GM04504 (cell line): Measurements from ENCODE around the gene PITPNC1.
"Not testable (repeated sequence)": the region's sequence is repeated elsewhere in the genome, so short reads cannot be mapped to it uniquely, and the experiment has no call there.

Experiments
- DNase-seq: peaks from one replicate; pipeline ENCODE4 v3.0.0-alpha.2; 2012; ENCODE audit warnings: low read depth

PITPNC1 gene

GRCh38 chr17:67651218-67651579, 274.1 kb downstream of the PITPNC1 start:
- DNase-seq = not testable (repeated sequence)

DNA sequence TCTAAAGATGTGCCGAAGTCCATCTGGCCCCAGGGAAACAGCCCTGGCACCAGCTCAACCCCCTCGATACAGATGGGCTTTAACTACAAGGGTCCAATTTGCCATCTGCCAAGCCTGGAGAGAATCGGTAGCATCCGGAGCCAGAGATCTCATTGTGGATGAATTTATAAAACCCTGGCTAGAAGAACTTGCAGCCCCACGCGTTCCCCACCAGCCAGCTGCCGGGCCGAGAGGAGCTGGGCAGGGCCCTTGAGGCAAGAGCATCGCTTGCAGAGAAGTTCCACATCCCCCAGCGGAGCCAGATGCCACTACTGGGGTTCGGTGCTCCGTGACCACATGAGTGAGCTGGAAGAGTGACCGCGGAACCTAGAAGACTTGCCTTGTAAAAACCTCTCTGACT, 275.4 kb downstream of the PITPNC1 start:
- DNase-seq = no peak

- no peak for DNase-seq
These were observed 278.5 kb downstream of the PITPNC1 start for GRCh38 chr17:67655478-67656148.

DNA sequence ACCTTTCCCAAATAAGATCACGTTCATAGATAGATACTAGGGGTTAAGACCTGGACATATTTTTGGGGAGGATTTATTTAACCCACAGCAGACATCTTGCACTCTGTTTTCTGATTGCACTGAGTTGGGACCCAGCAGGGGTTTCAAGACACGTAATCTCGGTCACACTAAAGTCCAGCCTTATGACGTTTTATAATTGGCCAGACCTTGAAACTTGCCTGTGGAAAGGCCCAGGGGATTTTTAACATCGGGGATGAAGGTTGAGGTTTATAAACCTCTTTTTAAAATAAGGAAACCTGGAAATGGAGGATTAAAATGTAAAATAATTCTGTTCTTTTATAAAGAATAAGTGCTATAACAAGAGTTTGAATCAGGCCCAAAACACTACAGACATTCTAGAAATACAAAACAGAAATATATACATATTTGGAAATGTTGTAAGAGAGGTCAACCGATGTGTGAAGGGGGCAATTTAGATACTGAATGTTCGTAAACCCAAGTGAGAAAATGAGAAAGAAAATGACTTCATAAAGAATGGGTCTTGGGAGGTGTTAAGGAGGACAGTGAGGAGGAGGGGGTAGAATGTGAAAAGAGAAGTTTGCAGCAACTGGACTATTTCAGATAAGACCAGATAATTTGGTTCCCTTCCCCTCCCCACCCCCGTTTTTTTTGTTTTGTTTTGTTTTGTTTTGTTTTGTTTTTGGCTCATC, 279.6 kb downstream of the PITPNC1 start:
- DNase-seq = no peak

DNA sequence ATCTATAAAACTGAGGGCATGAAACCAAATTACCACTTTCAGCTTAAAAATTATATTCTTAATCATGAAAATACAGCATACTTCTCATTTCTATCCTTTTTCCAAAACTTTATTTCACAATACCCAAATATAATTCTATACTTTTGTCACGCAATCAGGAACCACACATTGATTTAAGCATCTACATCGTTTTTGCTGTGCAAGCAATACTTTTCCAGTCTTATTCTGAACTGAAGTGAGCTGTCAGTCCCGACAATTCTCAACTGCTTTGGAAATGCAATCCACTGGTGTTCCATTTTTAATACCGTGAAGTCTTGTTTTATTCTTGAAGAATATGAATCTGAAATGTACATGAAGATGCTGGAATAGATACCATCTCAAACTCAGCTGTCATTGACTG, 280.5 kb downstream of the PITPNC1 start:
- DNase-seq = no peak

DNA sequence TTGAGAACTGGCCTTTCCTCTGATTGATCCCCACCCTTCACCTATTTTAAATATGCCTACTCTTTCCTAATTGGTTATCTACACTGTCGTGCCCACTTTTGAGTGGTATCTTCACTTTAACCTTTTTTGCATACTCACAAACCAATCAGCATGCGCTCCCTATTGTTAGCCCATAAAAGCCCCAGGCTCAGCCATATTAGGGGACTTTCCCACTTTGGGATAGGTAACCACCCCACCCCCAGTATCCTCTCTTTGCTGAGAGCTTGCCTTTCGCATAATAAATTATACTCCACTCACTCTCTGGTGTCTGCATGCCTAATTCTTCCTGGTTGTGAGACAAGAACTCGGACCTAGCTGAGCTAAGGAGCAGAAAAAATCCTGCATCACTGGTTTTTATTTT, 281.2 kb downstream of the PITPNC1 start:
- DNase-seq = no peak

DNA sequence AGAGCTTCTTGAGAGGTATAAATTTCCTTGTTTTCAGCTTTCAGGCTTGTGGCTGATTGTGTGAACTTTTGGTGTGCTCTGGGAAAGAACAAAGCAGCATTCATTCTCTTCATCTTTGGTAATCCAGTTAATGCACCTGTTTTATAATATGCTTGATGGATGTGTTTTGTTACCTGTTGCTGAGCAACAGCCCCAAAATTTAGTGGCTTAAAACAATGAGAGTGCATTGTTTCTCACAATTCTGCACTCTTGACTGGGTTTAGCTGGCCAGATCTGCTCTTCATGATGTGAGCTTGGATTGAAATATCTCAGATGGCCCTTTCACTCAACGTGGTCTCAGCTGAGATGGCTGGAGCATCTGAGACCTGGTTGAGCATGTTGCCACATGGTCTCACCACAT, 281.9 kb downstream of the PITPNC1 start:
- DNase-seq = no peak

DNA sequence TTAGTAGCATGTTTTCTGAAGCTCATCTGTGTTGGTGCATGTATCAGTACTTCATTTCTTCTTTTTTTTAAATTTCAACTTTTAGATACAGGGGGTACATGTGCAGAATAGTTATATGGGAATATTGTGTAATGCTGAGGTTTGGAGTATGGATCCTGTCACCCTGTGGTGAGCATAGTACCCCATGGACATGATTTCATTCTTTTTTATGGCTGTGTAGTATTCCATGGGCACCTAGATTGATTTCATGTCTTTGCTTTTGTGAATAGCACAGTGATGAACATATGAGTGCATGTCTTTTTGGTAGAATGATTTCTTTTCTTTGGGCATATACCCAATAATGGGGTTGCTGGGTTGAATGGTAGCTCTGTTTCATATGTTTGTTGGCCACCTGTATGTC, 285.6 kb downstream of the PITPNC1 start:
- no peak for DNase-seq

- no peak for DNase-seq
These were observed 286.4 kb downstream of the PITPNC1 start for GRCh38 chr17:67663457-67663856.

DNA sequence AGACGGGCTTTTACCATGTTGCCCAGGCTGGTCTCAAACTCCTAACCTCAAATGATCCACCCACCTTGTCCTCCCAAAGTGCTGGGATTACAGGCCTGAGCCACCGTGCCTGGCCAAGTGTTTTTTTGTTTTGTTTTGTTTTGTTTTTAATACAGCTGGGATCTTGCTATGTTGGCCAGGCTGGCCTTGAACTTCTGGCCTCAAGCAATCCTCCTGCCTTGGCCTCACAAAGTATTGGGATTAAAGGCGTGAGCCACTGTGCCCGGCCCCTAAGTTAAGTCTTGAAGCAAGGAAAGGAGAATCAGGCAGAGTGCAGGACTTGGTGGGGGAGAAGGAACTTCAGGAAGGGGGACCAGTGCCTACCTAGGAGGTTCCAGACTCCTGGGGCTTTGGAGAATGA, 288.9 kb downstream of the PITPNC1 start:
- no peak for DNase-seq

- no peak for DNase-seq
These were observed 289.6 kb downstream of the PITPNC1 start for GRCh38 chr17:67666710-67667109.

- no peak for DNase-seq
These were observed 294.4 kb downstream of the PITPNC1 start for GRCh38 chr17:67671493-67671892.

- no peak for DNase-seq
These were observed 295.7 kb downstream of the PITPNC1 start for GRCh38 chr17:67672592-67673335.

DNA sequence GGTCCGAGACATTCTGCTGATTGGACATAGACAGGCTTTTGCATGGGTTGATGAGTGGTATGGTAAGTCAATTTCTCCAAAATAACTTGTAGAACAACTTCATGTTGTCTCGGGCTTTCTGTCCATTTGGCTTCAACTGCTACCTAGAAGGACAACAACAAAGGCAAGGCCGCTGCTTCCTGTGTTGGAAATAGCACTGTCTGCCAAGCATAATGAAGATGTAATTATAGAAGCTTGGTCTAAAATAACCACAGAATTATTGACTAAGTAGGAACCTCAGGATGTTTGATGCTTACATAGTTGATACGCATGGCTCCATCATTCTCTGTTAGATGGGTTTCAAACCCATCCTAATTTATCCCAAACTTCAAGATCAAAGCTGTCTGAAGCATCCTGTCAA, 298.4 kb downstream of the PITPNC1 start:
- DNase-seq = no peak

GRCh38 chr17:67676305-67676704, 299.2 kb downstream of the PITPNC1 start:
- no peak for DNase-seq

GRCh38 chr17:67678414-67678813, 301.3 kb downstream of the PITPNC1 start:
- DNase-seq = no peak

DNA sequence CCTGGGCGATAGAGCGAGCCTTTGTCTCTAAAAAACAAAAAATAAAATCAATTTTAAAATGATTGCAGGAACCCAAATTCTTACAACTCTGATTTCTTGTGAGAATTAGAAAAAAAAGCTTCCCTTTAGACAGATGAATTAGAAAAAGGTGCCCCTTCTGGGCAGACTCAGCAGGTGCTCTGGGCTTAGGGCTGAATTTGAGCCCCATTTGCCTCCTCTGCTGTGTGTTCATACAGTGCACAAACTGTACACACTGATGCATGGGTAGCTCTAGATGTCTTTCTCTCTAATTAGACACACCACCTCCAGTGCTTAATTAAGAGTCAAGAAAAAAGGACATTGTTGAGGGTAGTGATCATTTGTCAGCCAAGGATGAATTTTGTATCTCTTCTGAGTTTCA, 302.1 kb downstream of the PITPNC1 start:
- DNase-seq = no peak

DNA sequence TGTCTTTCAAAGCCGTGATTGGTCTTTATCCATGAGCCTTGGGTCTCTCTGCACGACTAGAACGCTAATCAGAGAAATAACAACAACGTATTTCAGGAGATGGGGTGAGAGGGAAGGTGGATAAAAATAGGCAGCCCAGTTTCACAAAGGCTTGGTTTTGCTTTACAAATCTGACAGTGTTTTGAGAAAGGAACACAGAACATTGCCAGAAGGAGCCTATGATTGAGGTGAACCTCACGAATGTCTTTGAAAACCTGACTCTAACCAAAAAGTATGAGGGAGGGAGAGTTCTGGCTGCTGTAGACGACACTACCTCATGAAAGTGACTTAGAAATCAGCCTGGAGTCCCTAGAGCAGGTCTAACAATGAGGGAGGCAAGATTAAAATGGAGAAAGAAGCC, 302.6 kb downstream of the PITPNC1 start:
- DNase-seq = no peak

DNA sequence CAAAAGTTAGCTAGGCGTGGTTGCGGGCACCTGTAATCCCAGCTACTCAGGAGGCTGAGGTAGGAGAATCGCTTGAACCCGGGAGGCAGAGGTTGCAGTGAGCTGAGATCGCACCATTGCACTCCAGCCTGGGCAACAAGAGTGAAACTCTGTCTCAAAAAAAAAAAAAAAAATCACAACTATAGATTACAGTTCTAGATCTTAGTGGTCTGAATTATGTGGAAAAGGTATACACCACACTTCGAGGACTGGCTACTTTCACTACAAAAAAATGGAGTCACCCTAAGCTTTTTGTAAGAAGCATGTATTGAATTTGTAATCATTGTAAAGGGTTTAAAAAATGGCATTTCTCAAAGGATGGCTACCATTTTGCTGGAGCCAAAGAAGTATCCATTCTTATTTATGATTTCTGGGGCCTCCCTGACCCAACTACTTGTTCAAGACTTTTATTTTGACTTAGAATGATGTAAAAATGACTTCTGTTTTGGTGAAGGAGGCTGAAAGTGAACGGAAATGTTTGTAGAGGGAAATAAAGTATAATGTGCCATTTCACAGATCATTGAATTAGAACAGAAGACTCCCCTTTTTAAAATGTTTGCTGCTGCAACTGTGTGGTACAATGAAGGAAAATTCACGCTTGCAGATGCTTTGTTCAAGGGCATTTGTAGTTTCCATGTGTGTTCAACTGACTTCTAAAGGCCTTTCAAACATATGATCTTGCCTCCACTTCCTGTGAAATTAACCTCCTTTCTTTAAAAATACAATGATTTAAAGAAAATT, 303.6 kb downstream of the PITPNC1 start:
- no peak for DNase-seq

GRCh38 chr17:67682196-67682595, 305.1 kb downstream of the PITPNC1 start:
- no peak for DNase-seq

DNA sequence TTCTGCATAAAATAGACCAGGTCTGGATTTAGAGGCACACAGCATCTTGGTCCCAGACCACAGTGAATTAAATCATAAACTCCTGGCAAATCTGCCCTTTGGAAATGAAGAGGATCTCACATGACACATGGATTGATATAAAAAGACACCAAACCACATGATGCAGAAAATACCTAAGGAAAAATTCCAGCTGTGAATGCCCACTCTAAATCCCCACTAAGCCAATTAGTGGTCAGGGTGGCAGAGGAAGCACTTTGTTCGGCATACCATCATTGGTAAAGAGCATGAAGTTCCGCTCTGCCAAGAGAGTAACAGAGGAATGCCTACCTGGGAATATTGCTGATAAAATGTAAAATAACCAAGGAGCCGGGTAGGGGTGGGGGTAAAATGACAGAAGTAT, 308.3 kb downstream of the PITPNC1 start:
- DNase-seq = no peak

- no peak for DNase-seq
These were observed 309.2 kb downstream of the PITPNC1 start for GRCh38 chr17:67686241-67686640.

GRCh38 chr17:67687511-67687910, 310.4 kb downstream of the PITPNC1 start:
- no peak for DNase-seq
